GM12878 (cell line): ENCODE results near the gene BBS12. TPM values are rescaled to one million over a fixed set of nuclear protein-coding genes. Genes with fewer than 3 reads are reported as not detected.

Experiments used
- ATAC-seq: fragments of 200-7000 bp; cut with Tn5 transposase; 3 replicates; pipeline ENCODE4 v1.9.1; 2020; ENCODE audit warnings: mild to moderate bottlenecking, moderate library complexity
- BruUV-seq: library from RNA; stranded (reverse); fragments of 400-500 nt; replicated peaks from 2 replicates; lab custom pipeline; 2021; lab: Mats Ljungman, UMichigan
- CTCF ChIA-PET: fragments of 300-600 bp; sonication (Branson Sonifier 250); formaldehyde crosslinking; extraction: SDS; loops from one replicate; lab custom pipeline; 2021; ENCODE audit warnings: inconsistent platforms; lab: Yijun Ruan, JAX
- POLR2A ChIA-PET: fragments of 350-600 bp; formaldehyde crosslinking; extraction: SDS; loops from one replicate; lab custom pipeline; 2021; ENCODE audit warnings: inconsistent platforms; lab: Charles Lee
- RAD21 ChIA-PET: fragments of 300-600 bp; sonication (Branson Sonifier 250); formaldehyde crosslinking; loops from one replicate; lab custom pipeline; 2023; ENCODE audit warnings: antibody characterized with exemption; ENCODE audit not compliant: unreplicated experiment; lab: Charles Lee
- SMC1A ChIA-PET: fragments of 300-600 bp; sonication (Branson Sonifier 250); formaldehyde crosslinking; loops from one replicate; lab custom pipeline; 2023; ENCODE audit not compliant: unreplicated experiment, uncharacterized antibody; lab: Charles Lee
- DNase-seq: peaks from one replicate; pipeline ENCODE4 v3.0.0-alpha.2; 2011; ENCODE audit warnings: low read depth, low spot score
- FAIRE-seq: peaks from 3 replicates; lab custom pipeline; 2011; peaks lifted over from hg19 to GRCh38; lab: Jason Lieb, UNC
- H2AFZ ChIP-seq: 2 replicates; pipeline ENCODE4 v1.6.0; 2011; ENCODE audit warnings: low read depth, low read length, control low read depth; ENCODE audit not compliant: control insufficient read depth
- H3K27ac ChIP-seq: 2 replicates; pipeline ENCODE4 v1.5.1; 2011; ENCODE audit warnings: control low read depth; ENCODE audit not compliant: control insufficient read depth, insufficient read depth
- H3K27me3 ChIP-seq, 2 experiments: replicated peaks in 1 of 2; 2 replicates each; pipeline versions ENCODE4 v1.6.0 to v1.6.1; 2011; ENCODE audit warnings: low read length in 1 of 2; ENCODE audit not compliant: control insufficient read depth in 2 of 2, insufficient read depth in 2 of 2
- H3K36me3 ChIP-seq, 2 experiments: 2 replicates each; pipeline ENCODE4 v1.5.1; 2011; ENCODE audit warnings: low read length in 1 of 2; ENCODE audit not compliant: control insufficient read depth in 2 of 2, insufficient read depth in 2 of 2
- H3K4me1 ChIP-seq: 2 replicates; pipeline ENCODE4 v1.6.1; 2011; ENCODE audit warnings: mild to moderate bottlenecking, low read length, moderate library complexity, mixed read lengths; ENCODE audit not compliant: control insufficient read depth, insufficient read depth
- H3K4me2 ChIP-seq: 2 replicates; pipeline ENCODE4 v1.6.0; 2011; ENCODE audit warnings: control low read depth; ENCODE audit not compliant: control insufficient read depth, insufficient read depth
- H3K4me3 ChIP-seq: fragments of 200-600 bp; sonication (generic); 2 replicates; pipeline ENCODE4 v1.5.1; 2016
- H3K79me2 ChIP-seq: 2 replicates; pipeline ENCODE4 v1.6.0; 2011; ENCODE audit warnings: low read length; ENCODE audit not compliant: control insufficient read depth, insufficient read depth
- H3K9ac ChIP-seq: 2 replicates; pipeline ENCODE4 v1.8.0; 2011; ENCODE audit warnings: low read length, control low read depth, mixed read lengths; ENCODE audit not compliant: control insufficient read depth, insufficient read depth
- H3K9me3 ChIP-seq: replicated peaks from 3 replicates; pipeline ENCODE4 v1.5.1; 2011; ENCODE audit warnings: mild to moderate bottlenecking, low read length; ENCODE audit not compliant: control insufficient read depth, insufficient read depth
- H4K20me1 ChIP-seq: 2 replicates; pipeline ENCODE4 v1.6.0; 2011; ENCODE audit not compliant: control insufficient read depth, insufficient read depth
- ASH2L ChIP-seq: fragments of 300-600, 200-600 bp; sonication (generic); IDR thresholded peaks from 2 replicates; pipeline ENCODE4 v1.6.1; 2017; ENCODE audit warnings: low read depth, mild to moderate bottlenecking, borderline replicate concordance
- BMI1 ChIP-seq: fragments of 450-650 bp; IDR thresholded peaks from 2 replicates; pipeline ENCODE4 v1.6.1; 2016; ENCODE audit warnings: mild to moderate bottlenecking, moderate library complexity, borderline replicate concordance
- CEBPB ChIP-seq, 2 experiments: fragments of 150-350 bp in 1 of 2; IDR thresholded peaks; 2 replicates each; pipeline ENCODE4 v1.6.1; 2012 to 2014; ENCODE audit warnings: low read depth in 2 of 2, low read length in 2 of 2, borderline replicate concordance in 1 of 2, inconsistent platforms in 1 of 2
- JUNB ChIP-seq: IDR thresholded peaks from 2 replicates; pipeline ENCODE4 v1.6.1; 2016; ENCODE audit warnings: antibody characterized with exemption, mild to moderate bottlenecking
- TCF7 ChIP-seq: IDR thresholded peaks from 2 replicates; pipeline ENCODE4 v1.6.1; 2014; ENCODE audit warnings: antibody characterized with exemption, borderline replicate concordance
- YY1 ChIP-seq: IDR thresholded peaks from 2 replicates; pipeline ENCODE4 v1.6.1; 2011; ENCODE audit warnings: low read depth, mild to moderate bottlenecking, low read length
- WGBS: methylation state at CpG from one replicate; pipeline ENCODE4 v1.1.6; 2016; ENCODE audit warnings: low lambda C conversion rate; ENCODE audit not compliant: insufficient replicate concordance, insufficient coverage; ENCODE audit errors: missing lambda C conversion rate; 5-methylcytosine and 5-hydroxymethylcytosine counted together
- in situ Hi-C: fragments of 300-500 bp; cut with MboI; formaldehyde crosslinking; loops from 9 replicates; pipeline ENCODE4 v1.14.3; 2018; ENCODE audit warnings: mixed read lengths
- intact Hi-C: fragments of 100-400 bp; cut with micrococcal nuclease; formaldehyde crosslinking; loops from one replicate; pipeline ENCODE4 v1.14.2; 2022; ENCODE audit not compliant: unreplicated experiment
- polyA plus RNA-seq, 11 experiments: library from polyadenylated mRNA; depleted of rRNA in 4 of 11; unstranded in 6 of 11; stranded (reverse) in 5 of 11; fragments of >200 nt; fragmentation: Nextera tagmentation in 4 of 11; fragmentation: Illumina TruSeq in 1 of 11; extraction: Ambion mirVana in 4 of 11; extraction: Trizol in 1 of 11; gene quantifications; 1 replicate in 1 of 11; 2 replicates in 10 of 11; pipeline versions ENCODE4 v1.2.1 to v1.2.3, GENCODE V29; 2011 to 2016; ENCODE audit warnings: inconsistent platforms in 2 of 11, missing spikeins in 2 of 11, low read depth in 1 of 11
- total RNA-seq, 4 experiments: library from RNA; depleted of rRNA in 3 of 4; stranded (reverse); fragments of >200 nt in 3 of 4; fragmentation: Illumina TruSeq in 1 of 4; extraction: Trizol in 1 of 4; gene quantifications; 2 replicates each; pipeline versions ENCODE4 v1.2.1 to v1.2.3, GENCODE V29; 2013 to 2021
- TF ChIP-seq, protein P1 (sequence below): fragments of 450-650 bp; IDR thresholded peaks from 2 replicates; pipeline ENCODE4 v1.6.1; 2016; ENCODE audit warnings: mild to moderate bottlenecking
- TF ChIP-seq, protein P2 (sequence below): fragments of 450-650 bp; IDR thresholded peaks from 2 replicates; pipeline ENCODE4 v1.6.1; 2017; ENCODE audit warnings: low read depth, mild to moderate bottlenecking, moderate library complexity
- TF ChIP-seq, protein P3 (sequence below): fragments of 450-650 bp; IDR thresholded peaks from 2 replicates; pipeline ENCODE4 v1.6.1; 2018; ENCODE audit warnings: mild to moderate bottlenecking, low read depth, moderate library complexity; ENCODE audit not compliant: partially characterized antibody

Gene BBS12
- total and polyA plus RNA-seq, 10 of the 15 experiments (the other 5 are each of a cell fraction or from before 2014, with no cell fraction given), result 0.15 to 0.63 (median 0.42) TPM

DNA sequence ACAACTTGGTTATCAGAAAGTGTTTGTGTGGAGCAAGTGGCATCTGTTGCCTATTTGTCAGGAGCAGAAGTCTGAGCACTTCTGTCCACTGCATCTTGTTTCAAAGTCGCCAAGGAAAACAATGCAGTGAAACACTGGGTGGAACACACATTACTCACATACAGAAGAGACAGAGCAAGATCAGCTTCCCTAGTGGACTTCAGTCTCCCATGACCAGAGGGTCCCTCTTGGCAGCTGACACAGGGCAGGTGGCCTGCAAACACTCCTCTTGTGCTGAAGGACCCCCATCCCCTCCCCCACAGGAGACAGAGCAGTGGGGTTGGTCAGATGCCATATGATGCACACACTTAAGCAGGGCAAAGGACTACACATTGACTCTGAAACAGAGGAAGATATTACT lies 3.6 kb upstream of the BBS12 start:
- CTCF ChIA-PET, result interaction anchor here (1.0 to 1.2 kb wide), 2 partner anchors 11 to 29 kb away, joined by 5 read pairs; no protein-coding TSS in a partner anchor
- in situ Hi-C loops, result no loop called here

More for the DNA sequence above, 3.6 kb upstream of the BBS12 start:
- no peak overlapping the region for H3K4me3 ChIP-seq
- WGBS, result 25% methylated on average over 1 of the region's 1 CpG
- no peaks in the 10 kb centered on the region for H3K4me1 ChIP-seq
- no peaks in the 10 kb centered on the region for H4K20me1 ChIP-seq
- no peak for FAIRE-seq
- H3K9me3 ChIP-seq, result no peaks in the 10 kb centered on the region
- BruUV-seq, result no TSS peak
- no peak overlapping the region for H2AFZ ChIP-seq
- RAD21 ChIA-PET, result no interaction called here
- intact Hi-C loops, result no loop called here
- no peak for TF ChIP-seq TCF7
- no peak for TF ChIP-seq JUNB
- TF ChIP-seq, protein P1, sequence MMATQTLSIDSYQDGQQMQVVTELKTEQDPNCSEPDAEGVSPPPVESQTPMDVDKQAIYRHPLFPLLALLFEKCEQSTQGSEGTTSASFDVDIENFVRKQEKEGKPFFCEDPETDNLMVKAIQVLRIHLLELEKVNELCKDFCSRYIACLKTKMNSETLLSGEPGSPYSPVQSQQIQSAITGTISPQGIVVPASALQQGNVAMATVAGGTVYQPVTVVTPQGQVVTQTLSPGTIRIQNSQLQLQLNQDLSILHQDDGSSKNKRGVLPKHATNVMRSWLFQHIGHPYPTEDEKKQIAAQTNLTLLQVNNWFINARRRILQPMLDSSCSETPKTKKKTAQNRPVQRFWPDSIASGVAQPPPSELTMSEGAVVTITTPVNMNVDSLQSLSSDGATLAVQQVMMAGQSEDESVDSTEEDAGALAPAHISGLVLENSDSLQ, result no peak
- TF ChIP-seq CEBPB (IDR thresholded peaks at IDR 0.05; ENCODE audit: borderline replicate concordance in 1 of 2, low read depth in 2 of 2, low read length in 2 of 2), result no peak
- no peak for TF ChIP-seq YY1
- TF ChIP-seq, protein P2, sequence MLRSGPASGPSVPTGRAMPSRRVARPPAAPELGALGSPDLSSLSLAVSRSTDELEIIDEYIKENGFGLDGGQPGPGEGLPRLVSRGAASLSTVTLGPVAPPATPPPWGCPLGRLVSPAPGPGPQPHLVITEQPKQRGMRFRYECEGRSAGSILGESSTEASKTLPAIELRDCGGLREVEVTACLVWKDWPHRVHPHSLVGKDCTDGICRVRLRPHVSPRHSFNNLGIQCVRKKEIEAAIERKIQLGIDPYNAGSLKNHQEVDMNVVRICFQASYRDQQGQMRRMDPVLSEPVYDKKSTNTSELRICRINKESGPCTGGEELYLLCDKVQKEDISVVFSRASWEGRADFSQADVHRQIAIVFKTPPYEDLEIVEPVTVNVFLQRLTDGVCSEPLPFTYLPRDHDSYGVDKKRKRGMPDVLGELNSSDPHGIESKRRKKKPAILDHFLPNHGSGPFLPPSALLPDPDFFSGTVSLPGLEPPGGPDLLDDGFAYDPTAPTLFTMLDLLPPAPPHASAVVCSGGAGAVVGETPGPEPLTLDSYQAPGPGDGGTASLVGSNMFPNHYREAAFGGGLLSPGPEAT, result no peak
- TF ChIP-seq ASH2L, result no peak
- no peak for TF ChIP-seq BMI1
- TF ChIP-seq, protein P3, sequence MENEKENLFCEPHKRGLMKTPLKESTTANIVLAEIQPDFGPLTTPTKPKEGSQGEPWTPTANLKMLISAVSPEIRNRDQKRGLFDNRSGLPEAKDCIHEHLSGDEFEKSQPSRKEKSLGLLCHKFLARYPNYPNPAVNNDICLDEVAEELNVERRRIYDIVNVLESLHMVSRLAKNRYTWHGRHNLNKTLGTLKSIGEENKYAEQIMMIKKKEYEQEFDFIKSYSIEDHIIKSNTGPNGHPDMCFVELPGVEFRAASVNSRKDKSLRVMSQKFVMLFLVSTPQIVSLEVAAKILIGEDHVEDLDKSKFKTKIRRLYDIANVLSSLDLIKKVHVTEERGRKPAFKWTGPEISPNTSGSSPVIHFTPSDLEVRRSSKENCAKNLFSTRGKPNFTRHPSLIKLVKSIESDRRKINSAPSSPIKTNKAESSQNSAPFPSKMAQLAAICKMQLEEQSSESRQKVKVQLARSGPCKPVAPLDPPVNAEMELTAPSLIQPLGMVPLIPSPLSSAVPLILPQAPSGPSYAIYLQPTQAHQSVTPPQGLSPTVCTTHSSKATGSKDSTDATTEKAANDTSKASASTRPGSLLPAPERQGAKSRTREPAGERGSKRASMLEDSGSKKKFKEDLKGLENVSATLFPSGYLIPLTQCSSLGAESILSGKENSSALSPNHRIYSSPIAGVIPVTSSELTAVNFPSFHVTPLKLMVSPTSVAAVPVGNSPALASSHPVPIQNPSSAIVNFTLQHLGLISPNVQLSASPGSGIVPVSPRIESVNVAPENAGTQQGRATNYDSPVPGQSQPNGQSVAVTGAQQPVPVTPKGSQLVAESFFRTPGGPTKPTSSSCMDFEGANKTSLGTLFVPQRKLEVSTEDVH, result no peak
- SMC1A ChIA-PET, result interaction anchor here (0.9 kb wide), 1 partner anchor 202 kb away, joined by 3 read pairs; no protein-coding TSS in a partner anchor
- H3K36me3 ChIP-seq, result no peaks in the 10 kb centered on the region
- POLR2A ChIA-PET, result no interaction called here
- no peaks in the 10 kb centered on the region for H3K27me3 ChIP-seq
- H3K4me2 ChIP-seq, result no peak overlapping the region
- no peaks in the 10 kb centered on the region for H3K79me2 ChIP-seq
- H3K27ac ChIP-seq, result no peak overlapping the region
- DNase-seq, result no peak
- H3K9ac ChIP-seq, result no peak overlapping the region
- ATAC-seq, result no peak
